HepG2 (cell line): ENCODE data around the gene SH2D5. TPM values are rescaled to one million over a fixed set of nuclear protein-coding genes. Genes with fewer than 3 reads are reported as not detected.

Source experiments
- ATAC-seq: fragments of 200-7000 bp; cut with Tn5 transposase; 3 replicates; pipeline ENCODE4 v1.9.1; 2020; ENCODE audit warnings: mild to moderate bottlenecking, moderate library complexity
- BruUV-seq: library from RNA; stranded (reverse); fragments of 400-500 nt; replicated peaks from 2 replicates; lab custom pipeline; 2021; lab: Mats Ljungman, UMichigan
- CTCF ChIA-PET: fragments of 300-600 bp; formaldehyde crosslinking; extraction: SDS; loops from one replicate; lab custom pipeline; 2021; ENCODE audit warnings: low total read pairs, inconsistent platforms, low intra/inter-chr PET ratio; lab: Yijun Ruan, JAX
- POLR2A ChIA-PET: fragments of 350-600 bp; sonication (Branson Sonifier 250); formaldehyde crosslinking; loops from one replicate; lab custom pipeline; 2020; ENCODE audit warnings: antibody characterized with exemption, inconsistent platforms; lab: Yijun Ruan, JAX
- DNase-seq: peaks from one replicate; pipeline ENCODE4 v3.0.0-alpha.2; 2015; ENCODE audit warnings: low spot score
- FAIRE-seq: peaks from 3 replicates; lab custom pipeline; 2011; peaks lifted over from hg19 to GRCh38; lab: Jason Lieb, UNC
- H2AFZ ChIP-seq: one replicate; pipeline ENCODE4 v1.6.1; 2011; ENCODE audit warnings: low read length, inconsistent platforms
- H3K27ac ChIP-seq: fragments of 300-600 bp; 3 replicates; pipeline ENCODE4 v1.8.0; 2011; ENCODE audit warnings: mixed run types, mild to moderate bottlenecking, mixed read lengths, low read length, inconsistent platforms; ENCODE audit not compliant: insufficient read depth; ENCODE audit errors: extremely low read length
- H3K27me3 ChIP-seq, 2 experiments: fragments of 200-600 bp in 1 of 2; 2 replicates in 1 of 2; 3 replicates in 1 of 2; pipeline versions ENCODE4 v1.6.0 to v1.8.0; 2011; ENCODE audit warnings: low read length in 2 of 2, mild to moderate bottlenecking in 2 of 2, moderate library complexity in 2 of 2, inconsistent platforms in 1 of 2; ENCODE audit not compliant: insufficient read depth in 2 of 2, control insufficient read depth in 1 of 2
- H3K36me3 ChIP-seq, 2 experiments: fragments of 200-600 bp in 1 of 2; replicated peaks in 1 of 2; 2 replicates in 1 of 2; 3 replicates in 1 of 2; pipeline versions ENCODE4 v1.5.1 to v1.8.0; 2011; ENCODE audit warnings: low read length in 2 of 2, inconsistent platforms in 1 of 2; ENCODE audit not compliant: insufficient read depth in 2 of 2, control insufficient read depth in 1 of 2
- H3K4me1 ChIP-seq: 2 replicates; pipeline ENCODE4 v1.5.1; 2012; ENCODE audit warnings: low read length, inconsistent platforms; ENCODE audit not compliant: insufficient read depth
- H3K4me2 ChIP-seq: 2 replicates; pipeline ENCODE4 v1.6.0; 2011; ENCODE audit warnings: low read depth, low read length, inconsistent platforms
- H3K4me3 ChIP-seq, 3 experiments: fragments of 200-600 bp in 1 of 3; sonication (generic), shearing (Covaris generic) in 1 of 3; replicated peaks in 1 of 3; 2 replicates each; pipeline ENCODE4 v1.5.1; 2011 to 2016; ENCODE audit warnings: low read length in 3 of 3, inconsistent platforms in 2 of 3, low read depth in 2 of 3, mild to moderate bottlenecking in 2 of 3, control low read depth in 1 of 3, mixed read lengths in 1 of 3; ENCODE audit not compliant: insufficient read depth in 1 of 3
- H3K79me2 ChIP-seq: one replicate; pipeline ENCODE4 v1.6.1; 2011; ENCODE audit warnings: low read length, inconsistent platforms; ENCODE audit not compliant: insufficient read depth
- H3K9ac ChIP-seq: 2 replicates; pipeline ENCODE4 v1.6.0; 2011; ENCODE audit warnings: mild to moderate bottlenecking, low read depth, low read length, inconsistent platforms; ENCODE audit not compliant: insufficient read depth
- H3K9me3 ChIP-seq: 2 replicates; pipeline ENCODE4 v1.5.1; 2012; ENCODE audit warnings: mild to moderate bottlenecking, low read length
- H4K20me1 ChIP-seq: 2 replicates; pipeline ENCODE4 v1.6.0; 2011; ENCODE audit warnings: inconsistent platforms, mild to moderate bottlenecking, low read length, moderate library complexity; ENCODE audit not compliant: insufficient read depth
- BRCA1 ChIP-seq: sonication (generic); formaldehyde crosslinking; IDR thresholded peaks from 2 replicates; pipeline ENCODE4 v1.4.0; 2020; ENCODE audit warnings: missing genetic modification reagents
- TFAP4 ChIP-seq: sonication (generic); IDR thresholded peaks from 2 replicates; pipeline ENCODE4 v1.6.1; 2016; ENCODE audit warnings: low read depth, borderline replicate concordance
- ZBTB34 ChIP-seq: sonication (generic); formaldehyde crosslinking; IDR thresholded peaks from 2 replicates; pipeline ENCODE4 v1.8.0; 2022; ENCODE audit warnings: mild to moderate bottlenecking, missing genetic modification reagents
- ZFY ChIP-seq: sonication (generic); formaldehyde crosslinking; IDR thresholded peaks from 2 replicates; pipeline ENCODE4 v1.4.0; 2020; ENCODE audit warnings: missing genetic modification reagents
- ZNF207 ChIP-seq: fragments of 450-650 bp; IDR thresholded peaks from 2 replicates; pipeline ENCODE4 v1.6.1; 2016; ENCODE audit warnings: antibody characterized with exemption, borderline replicate concordance
- ZNF329 ChIP-seq: sonication (generic); formaldehyde crosslinking; IDR thresholded peaks from 2 replicates; pipeline ENCODE4 v1.9.0; 2021; ENCODE audit warnings: low read depth, mild to moderate bottlenecking, missing genetic modification reagents
- ZNF784 ChIP-seq: sonication (generic); formaldehyde crosslinking; IDR thresholded peaks from 2 replicates; pipeline ENCODE4 v1.5.1; 2020; ENCODE audit warnings: missing genetic modification reagents, mild to moderate bottlenecking, borderline replicate concordance
- WGBS: methylation state at CpG from one replicate; pipeline ENCODE4 v1.1.6; 2017; ENCODE audit warnings: low lambda C conversion rate; 5-methylcytosine and 5-hydroxymethylcytosine counted together
- in situ Hi-C: cut with HindIII; loops from 2 replicates; pipeline ENCODE4 v1.10.0; 2017; ENCODE audit warnings: low pct_unique_long_range_greater_than_20kb; ENCODE audit not compliant: extremely low pct_ligation_motif_present
- intact Hi-C: fragments of 100-400 bp; cut with micrococcal nuclease; formaldehyde crosslinking; loops from one replicate; pipeline ENCODE4 v1.10.0; 2022; ENCODE audit not compliant: unreplicated experiment
- polyA plus RNA-seq, 8 experiments: library from polyadenylated mRNA; depleted of rRNA in 3 of 8; stranded (reverse) in 7 of 8; unstranded in 1 of 8; fragments of >200 nt; fragmentation: Illumina TruSeq in 4 of 8; extraction: Trizol in 4 of 8; gene quantifications; 2 replicates each; pipeline versions ENCODE4 v1.2.1 to v1.2.3, GENCODE V29; 2011 to 2016; ENCODE audit warnings: low read depth in 4 of 8, missing spikeins in 1 of 8, mixed read lengths in 1 of 8; ENCODE audit not compliant: insufficient read depth in 1 of 8
- total RNA-seq, 5 experiments: library from RNA; depleted of rRNA; stranded (reverse); fragments of >200 nt; fragmentation: Illumina TruSeq; extraction: Trizol; gene quantifications; 2 replicates each; pipeline ENCODE4 v1.2.3, GENCODE V29; 2016; ENCODE audit warnings: low read depth in 1 of 5
- TF ChIP-seq, protein P1 (sequence below): sonication (generic); formaldehyde crosslinking; IDR thresholded peaks from 2 replicates; pipeline ENCODE4 v1.4.0; 2020; ENCODE audit warnings: low read depth, mild to moderate bottlenecking, missing genetic modification reagents
- TF ChIP-seq, protein P2 (sequence below), 2 experiments: fragments of 450-650 bp in 1 of 2; sonication (generic) in 1 of 2; formaldehyde crosslinking; IDR thresholded peaks; 2 replicates each; pipeline versions ENCODE4 v1.5.0 to v1.8.0; 2020 to 2022; ENCODE audit warnings: mild to moderate bottlenecking in 1 of 2, missing genetic modification reagents in 1 of 2

SH2D5 gene
- total and polyA plus RNA-seq, 2 of the 13 experiments (the other 11 are each of a cell fraction or from before 2014, with no cell fraction given), result 1.2 to 3.4 TPM

DNA sequence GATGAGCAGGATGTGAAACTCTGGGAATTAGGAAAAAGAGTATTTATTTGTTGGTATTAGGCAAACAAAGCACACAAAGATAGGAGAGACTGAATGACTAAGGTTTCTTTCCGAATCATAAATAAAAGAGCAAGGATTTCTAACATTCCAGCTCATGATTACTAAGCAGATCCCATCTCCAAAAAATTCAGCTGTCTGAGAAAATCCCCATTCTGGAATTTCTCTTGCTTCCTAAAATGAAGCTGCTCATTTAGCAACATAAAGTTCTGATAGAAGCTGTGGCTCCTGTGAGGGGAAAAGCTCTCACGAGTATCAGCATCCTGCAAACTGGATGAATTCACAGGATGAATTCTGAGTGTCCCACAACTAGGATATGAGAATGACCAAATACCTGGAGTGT lies 6.7 kb upstream of the SH2D5 start:
- CTCF ChIA-PET, result no interaction called here
- TF ChIP-seq ZBTB34 (CRISPR knock-in tag) (no peak), ZNF207 (no peak), BRCA1 (CRISPR knock-in tag) (no peak)
- TF ChIP-seq, protein P1, sequence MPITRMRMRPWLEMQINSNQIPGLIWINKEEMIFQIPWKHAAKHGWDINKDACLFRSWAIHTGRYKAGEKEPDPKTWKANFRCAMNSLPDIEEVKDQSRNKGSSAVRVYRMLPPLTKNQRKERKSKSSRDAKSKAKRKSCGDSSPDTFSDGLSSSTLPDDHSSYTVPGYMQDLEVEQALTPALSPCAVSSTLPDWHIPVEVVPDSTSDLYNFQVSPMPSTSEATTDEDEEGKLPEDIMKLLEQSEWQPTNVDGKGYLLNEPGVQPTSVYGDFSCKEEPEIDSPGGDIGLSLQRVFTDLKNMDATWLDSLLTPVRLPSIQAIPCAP, result no peak
- no peak overlapping the region for H3K9ac ChIP-seq
- POLR2A ChIA-PET, result no interaction called here
- H3K4me2 ChIP-seq, result no peak overlapping the region
- no peaks in the 10 kb centered on the region for H3K79me2 ChIP-seq
- H3K36me3 ChIP-seq, result peaks cover 10 to 31% of the 10 kb centered on the region in 2 experiments
- in situ Hi-C loops (no loop called here), intact Hi-C loops (no loop called here)
- H3K27ac ChIP-seq, result no peak overlapping the region
- H3K27me3 ChIP-seq, result no peaks in the 10 kb centered on the region
- no peaks in the 10 kb centered on the region for H3K4me1 ChIP-seq
- WGBS, result 85% methylated on average over 2 of the region's 2 CpGs
- no peaks in the 10 kb centered on the region for H4K20me1 ChIP-seq
- ATAC-seq (no peak), DNase-seq (no peak), FAIRE-seq (no peak)
- BruUV-seq, result no TSS peak
- H2AFZ ChIP-seq, result no peak overlapping the region
- H3K4me3 ChIP-seq, result no peak overlapping the region
- no peaks in the 10 kb centered on the region for H3K9me3 ChIP-seq

DNA sequence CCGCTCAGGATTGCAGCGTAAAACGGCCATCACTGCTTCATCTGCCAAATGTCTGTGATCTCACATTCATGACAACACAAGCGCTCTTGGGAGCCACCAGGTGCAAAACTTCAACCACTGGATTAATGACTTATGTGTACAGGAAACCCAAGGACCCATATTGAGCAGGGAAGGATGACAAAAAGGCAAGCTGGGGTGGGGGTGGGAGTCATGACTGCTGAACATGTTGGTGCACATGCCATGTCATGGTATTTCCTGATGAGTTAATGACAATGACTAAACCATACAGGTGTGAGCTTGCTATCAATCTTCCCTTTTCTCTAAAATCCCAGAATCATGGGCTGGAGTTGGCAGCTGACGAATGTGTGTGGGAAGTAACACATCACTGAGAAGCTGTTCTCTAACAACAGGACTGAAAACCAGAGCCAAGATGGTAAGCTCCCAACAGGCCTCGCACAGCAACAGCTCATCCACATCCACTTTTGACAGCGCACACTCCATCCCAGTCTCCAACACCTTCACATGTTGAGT lies 3.1 kb upstream of the SH2D5 start:
- Histone ChIP-seq H3K4me2 (no peak overlapping the region), H3K9ac (no peak overlapping the region), H3K79me2 (no peaks in the 10 kb centered on the region), H3K9me3 (no peaks in the 10 kb centered on the region), H3K4me1 (peaks cover 30% of the 10 kb centered on the region), H3K4me3 (no peak overlapping the region), H3K27me3 (peaks cover 3 to 12% of the 10 kb centered on the region in 2 experiments; a peak in 2 of 5 replicates), H2AFZ (no peak overlapping the region), H3K36me3 (peaks cover 3 to 16% of the 10 kb centered on the region in 2 experiments; a peak in 2 of 5 replicates), H4K20me1 (no peaks in the 10 kb centered on the region), H3K27ac (no peak overlapping the region)
- 97% methylated on average over 6 of the region's 7 CpGs for WGBS
- FAIRE-seq, result no peak
- intact Hi-C loops, result no loop called here
- ChIA-PET CTCF (no interaction called here), POLR2A (no interaction called here)
- DNase-seq, result no peak
- BruUV-seq, result no TSS peak
- ATAC-seq, result no peak
- in situ Hi-C loops, result no loop called here
- TF ChIP-seq ZNF329 (no peak), ZFY (CRISPR knock-in tag) (no peak), ZNF784 (CRISPR knock-in tag) (no peak), TFAP4 (no peak)
- TF ChIP-seq, protein P2, sequence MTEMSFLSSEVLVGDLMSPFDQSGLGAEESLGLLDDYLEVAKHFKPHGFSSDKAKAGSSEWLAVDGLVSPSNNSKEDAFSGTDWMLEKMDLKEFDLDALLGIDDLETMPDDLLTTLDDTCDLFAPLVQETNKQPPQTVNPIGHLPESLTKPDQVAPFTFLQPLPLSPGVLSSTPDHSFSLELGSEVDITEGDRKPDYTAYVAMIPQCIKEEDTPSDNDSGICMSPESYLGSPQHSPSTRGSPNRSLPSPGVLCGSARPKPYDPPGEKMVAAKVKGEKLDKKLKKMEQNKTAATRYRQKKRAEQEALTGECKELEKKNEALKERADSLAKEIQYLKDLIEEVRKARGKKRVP (CRISPR knock-in tag; IDR thresholded peaks at IDR 0.05), result no peak
